Effector memory CD4-positive, alpha-beta T cell (primary cell): ENCODE measurements around the gene ACOT4.
"Not testable (repeated sequence)": the region's sequence is repeated elsewhere in the genome, so short reads cannot be mapped to it uniquely, and the experiment has no call there.

ENCODE experiments used
- DNase-seq, 3 donors: peaks; one replicate each; pipeline ENCODE4 v3.0.0-alpha.2; 2020
- H3K27ac ChIP-seq: 2 replicates; pipeline ENCODE4 v1.7.0; 2013; ENCODE audit warnings: mild to moderate bottlenecking, low read length, moderate library complexity; ENCODE audit not compliant: insufficient read depth, poor library complexity, severe bottlenecking
- H3K27me3 ChIP-seq: replicated peaks from 2 replicates; pipeline ENCODE4 v1.7.0; 2013; ENCODE audit warnings: mild to moderate bottlenecking, low read length; ENCODE audit not compliant: insufficient read depth, control insufficient read depth, poor library complexity, severe bottlenecking
- H3K36me3 ChIP-seq: 2 replicates; pipeline ENCODE4 v1.7.0; 2013; ENCODE audit warnings: mild to moderate bottlenecking, low read length, moderate library complexity; ENCODE audit not compliant: control insufficient read depth, insufficient read depth
- H3K4me1 ChIP-seq: 2 replicates; pipeline ENCODE4 v1.7.0; 2013; ENCODE audit warnings: low read length, mild to moderate bottlenecking; ENCODE audit not compliant: control insufficient read depth, insufficient read depth, poor library complexity, severe bottlenecking
- H3K4me3 ChIP-seq: 2 replicates; pipeline ENCODE4 v1.7.0; 2013; ENCODE audit warnings: low read length, low read depth, mild to moderate bottlenecking; ENCODE audit not compliant: insufficient read depth, poor library complexity, severe bottlenecking
- H3K9me3 ChIP-seq: 2 replicates; pipeline ENCODE4 v1.7.0; 2013; ENCODE audit warnings: mild to moderate bottlenecking, low read length, moderate library complexity; ENCODE audit not compliant: control insufficient read depth

ACOT4 gene

DNA sequence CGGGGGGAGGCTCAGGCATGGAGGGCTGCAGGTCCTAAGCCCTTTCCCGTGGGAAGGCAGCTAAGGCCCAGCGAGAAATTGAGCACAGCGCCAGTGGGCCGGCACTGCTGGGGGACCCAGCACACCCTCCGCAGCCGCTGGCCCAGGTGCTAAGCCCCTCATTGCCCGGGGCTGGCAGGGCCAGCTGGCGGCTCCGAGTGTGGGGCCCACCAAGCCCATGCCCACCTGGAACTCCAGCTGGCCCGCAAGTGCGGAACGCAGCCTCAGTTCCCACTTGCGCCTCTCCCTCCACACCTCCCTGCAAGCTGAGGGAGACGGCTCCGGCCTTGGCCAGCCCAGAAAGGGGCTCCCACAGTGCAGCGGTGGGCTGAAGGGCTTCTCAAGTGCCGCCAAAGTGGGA, 25.2 kb upstream of the ACOT4 start:
- DNase-seq, H3K27ac ChIP-seq, H3K9me3 ChIP-seq, H3K27me3 ChIP-seq, H3K36me3 ChIP-seq, H3K4me3 ChIP-seq: not testable (repeated sequence)
- H3K4me1 ChIP-seq: peaks cover 17% of the 10 kb centered on the region

DNA sequence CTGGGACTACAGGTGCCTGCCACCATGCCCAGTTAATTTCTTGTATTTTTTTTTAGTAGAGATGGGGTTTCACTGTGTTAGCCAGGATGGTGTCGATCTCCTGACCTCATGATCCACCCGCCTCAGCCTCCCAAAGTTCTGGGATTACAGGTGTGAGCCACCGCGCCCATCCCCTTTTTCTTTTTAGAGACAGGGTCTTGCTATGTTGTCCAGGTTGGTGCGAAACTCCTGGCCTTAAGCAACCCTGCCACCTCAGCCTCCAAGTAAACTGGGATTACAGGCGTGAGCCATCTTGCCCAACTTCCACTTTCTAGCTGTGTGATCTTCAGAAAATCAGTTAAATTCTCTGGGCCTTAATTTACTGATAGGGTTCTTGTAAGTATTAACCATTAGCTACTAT, 24.7 kb upstream of the ACOT4 start:
- not testable (repeated sequence) for H3K4me3 ChIP-seq, H3K27ac ChIP-seq, H3K9me3 ChIP-seq, H3K27me3 ChIP-seq, H3K36me3 ChIP-seq, DNase-seq
- peaks cover 17% of the 10 kb centered on the region for H3K4me1 ChIP-seq

DNA sequence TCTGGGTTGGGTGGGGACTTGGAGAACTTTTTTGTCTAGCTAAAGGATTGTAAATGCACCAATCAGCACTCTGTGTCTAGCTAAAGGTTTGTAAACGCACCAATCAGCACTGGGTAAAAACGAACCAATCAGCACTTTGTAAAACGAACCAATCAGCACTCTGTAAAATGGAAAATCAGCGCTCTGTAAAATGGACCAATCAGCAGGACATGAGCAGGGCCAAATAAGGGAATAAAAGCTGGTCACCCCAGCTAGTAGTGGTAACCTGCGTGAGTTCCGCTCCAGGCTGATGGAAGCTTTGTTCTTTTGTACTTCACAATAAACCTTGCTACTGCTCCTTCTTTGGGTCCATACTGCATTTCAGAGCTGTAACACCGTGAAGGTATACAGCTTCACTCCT, 24.3 kb upstream of the ACOT4 start:
- no peak for DNase-seq
- Histone ChIP-seq H3K4me3 (peak overlapping the region; percentile 87), H3K4me1 (peaks cover 17% of the 10 kb centered on the region)

GRCh38 chr14:73567951-73568885, 23.5 kb upstream of the ACOT4 start:
- no peaks in the 10 kb centered on the region for H3K27me3 ChIP-seq
- DNase-seq: no peak
- H3K27ac ChIP-seq: peak overlapping the region; percentile 76
- H3K36me3 ChIP-seq: no peaks in the 10 kb centered on the region
- H3K4me3 ChIP-seq: peak overlapping the region; percentile 87
- H3K9me3 ChIP-seq: no peaks in the 10 kb centered on the region
- H3K4me1 ChIP-seq: peaks cover 17% of the 10 kb centered on the region

More for the DNA sequence above, 24.3 kb upstream of the ACOT4 start:
- H3K9me3 ChIP-seq: no peaks in the 10 kb centered on the region
- H3K27me3 ChIP-seq: no peaks in the 10 kb centered on the region
- H3K36me3 ChIP-seq: no peaks in the 10 kb centered on the region
- H3K27ac ChIP-seq: no peak overlapping the region

- not testable (repeated sequence) for H3K9me3 ChIP-seq, H3K27me3 ChIP-seq, H3K36me3 ChIP-seq, DNase-seq
- H3K27ac ChIP-seq: peak overlapping the region; percentile 76
- H3K4me1 ChIP-seq: peaks cover 17% of the 10 kb centered on the region
- peak overlapping the region; percentile 87 for H3K4me3 ChIP-seq
Measured at GRCh38 chr14:73568886-73569184, 22.8 kb upstream of the ACOT4 start.

DNA sequence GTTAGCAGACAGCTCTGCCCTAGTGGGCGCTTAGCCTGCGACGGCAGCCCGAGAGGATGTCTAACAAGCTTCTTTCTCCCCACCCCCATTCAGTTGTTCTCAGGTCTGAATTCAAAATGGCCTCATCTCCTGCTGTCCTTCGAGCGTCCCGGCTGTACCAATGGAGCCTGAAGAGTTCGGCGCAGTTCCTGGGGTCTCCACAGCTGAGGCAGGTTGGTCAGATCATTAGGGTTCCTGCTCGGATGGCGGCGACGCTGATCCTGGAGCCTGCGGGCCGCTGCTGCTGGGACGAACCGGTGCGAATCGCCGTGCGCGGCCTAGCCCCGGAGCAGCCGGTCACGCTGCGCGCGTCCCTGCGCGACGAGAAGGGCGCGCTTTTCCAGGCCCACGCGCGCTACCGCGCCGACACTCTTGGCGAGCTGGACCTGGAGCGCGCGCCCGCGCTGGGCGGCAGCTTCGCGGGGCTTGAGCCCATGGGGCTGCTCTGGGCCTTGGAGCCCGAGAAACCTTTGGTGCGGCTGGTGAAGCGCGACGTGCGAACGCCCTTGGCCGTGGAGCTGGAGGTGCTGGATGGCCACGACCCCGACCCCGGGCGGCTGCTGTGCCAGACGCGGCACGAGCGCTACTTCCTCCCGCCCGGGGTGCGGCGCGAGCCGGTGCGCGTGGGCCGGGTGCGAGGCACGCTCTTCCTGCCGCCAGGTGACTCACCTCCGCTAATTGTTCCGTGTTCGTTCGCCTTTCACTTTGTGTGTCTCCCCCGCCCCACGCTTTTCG, 22.3 kb upstream of the ACOT4 start, which contains the start of gene ACOT2:
TSS of gene ACOT2 (plus strand) at position 29 of the 774 bp plus-strand sequence. CDS start at position 57, 28 bp downstream.
- H3K27me3 ChIP-seq, H3K36me3 ChIP-seq, H3K9me3 ChIP-seq: not testable (repeated sequence)
- H3K4me1 ChIP-seq: peaks cover 17% of the 10 kb centered on the region
- peak within 1 kb of the TSS; percentile 76 for H3K27ac ChIP-seq
- H3K4me3 ChIP-seq: peak within 1 kb of the TSS; percentile 87
- peak; percentile 44 to 67 (median 54) for DNase-seq

DNA sequence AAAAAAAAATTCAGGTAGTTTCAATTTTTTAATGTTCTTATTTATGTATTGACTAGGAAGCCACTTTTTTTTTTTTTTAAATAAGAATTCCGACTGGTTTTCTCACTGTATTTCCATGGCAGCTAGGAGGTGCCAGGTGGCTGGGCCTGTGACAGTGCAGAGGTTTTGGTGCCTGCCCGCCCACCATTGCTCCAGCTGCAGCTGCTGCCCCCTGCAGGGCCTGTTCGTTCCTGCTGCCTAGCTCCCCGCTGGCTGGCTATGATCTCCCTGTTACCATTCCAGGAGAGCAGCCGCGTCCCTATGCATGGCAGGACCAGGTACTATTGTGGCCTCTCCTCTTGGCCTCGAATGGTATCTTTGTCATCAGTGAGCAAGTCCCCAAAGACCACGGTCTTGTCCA, 20.8 kb upstream of the ACOT4 start:
- DNase-seq: peak in 2 of 3 donors; percentile 24 to 32
- H3K27me3 ChIP-seq, H3K27ac ChIP-seq, H3K36me3 ChIP-seq, H3K4me3 ChIP-seq, H3K9me3 ChIP-seq: not testable (repeated sequence)
- H3K4me1 ChIP-seq: peaks cover 17% of the 10 kb centered on the region

DNA sequence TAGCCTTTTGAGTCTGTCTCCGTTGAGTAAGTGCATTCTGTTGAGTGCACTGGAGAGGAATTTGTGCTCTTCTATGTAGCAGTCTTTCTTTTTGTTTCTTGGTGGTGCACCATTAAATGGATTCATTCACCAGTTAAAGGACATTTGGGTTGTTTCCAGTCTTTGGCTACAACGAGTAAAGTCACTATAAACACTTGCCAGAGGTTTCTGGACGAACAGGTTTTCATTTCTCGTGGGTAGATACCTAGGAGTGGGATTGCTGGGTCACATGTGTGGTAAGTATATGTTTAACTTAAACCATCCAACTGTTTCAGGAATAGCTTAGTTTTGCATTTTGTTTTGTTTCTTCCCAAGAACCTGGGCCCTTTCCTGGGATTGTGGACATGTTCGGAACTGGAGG, 18.6 kb upstream of the ACOT4 start:
- H3K36me3 ChIP-seq, H3K4me3 ChIP-seq, H3K4me1 ChIP-seq, DNase-seq, H3K9me3 ChIP-seq, H3K27me3 ChIP-seq, H3K27ac ChIP-seq: not testable (repeated sequence)

GRCh38 chr14:73573740-73574139, 17.9 kb upstream of the ACOT4 start:
- H3K4me1 ChIP-seq, H3K27ac ChIP-seq, H3K36me3 ChIP-seq, H3K4me3 ChIP-seq, H3K27me3 ChIP-seq, DNase-seq, H3K9me3 ChIP-seq: not testable (repeated sequence)

DNA sequence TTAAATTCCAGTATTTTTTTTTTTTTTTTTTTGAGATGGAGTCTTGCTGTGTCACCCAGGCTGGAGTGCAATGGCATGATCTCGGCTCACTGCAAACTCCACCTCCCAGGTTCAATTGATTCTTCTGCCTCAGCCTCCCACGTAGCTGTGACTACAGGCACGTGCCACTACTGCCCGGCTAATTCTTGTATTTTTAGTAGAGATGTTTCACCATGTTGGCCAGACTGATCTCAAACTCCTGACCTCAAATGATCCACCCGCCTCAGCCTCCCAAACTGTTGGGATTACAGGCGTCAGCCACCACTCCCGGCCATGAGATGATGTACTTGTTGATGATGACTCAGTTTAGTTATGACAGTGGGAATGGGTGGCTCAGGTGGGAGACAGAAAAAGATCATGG, 17.4 kb upstream of the ACOT4 start:
- not testable (repeated sequence) for DNase-seq, H3K36me3 ChIP-seq, H3K4me3 ChIP-seq, H3K27me3 ChIP-seq, H3K4me1 ChIP-seq, H3K27ac ChIP-seq, H3K9me3 ChIP-seq
